Activated CD8-positive, alpha-beta T cell treated with anti-CD3 and anti-CD28 coated beads for 36 hours (primary cell): ENCODE results near the gene DTX1. TPM values are rescaled to one million over a fixed set of nuclear protein-coding genes. Genes with fewer than 3 reads are reported as not detected.

Source experiments
- ATAC-seq: fragments of 200-7000 bp; cut with Tn5 transposase; one replicate; pipeline ENCODE4 v1.10.0; 2021; ENCODE audit warnings: mild to moderate bottlenecking, moderate library complexity
- CTCF ChIA-PET: fragments of 350-600 bp; sonication (Branson Sonifier 250); formaldehyde crosslinking; loops from one replicate; lab custom pipeline; 2021; ENCODE audit warnings: antibody characterized with exemption; lab: Charles Lee
- POLR2A ChIA-PET: fragments of 350-600 bp; sonication (Branson Sonifier 250); formaldehyde crosslinking; loops from one replicate; lab custom pipeline; 2021; ENCODE audit warnings: antibody characterized with exemption; lab: Charles Lee
- DNase-seq: peaks from one replicate; pipeline ENCODE4 v3.0.0-alpha.2; 2020
- H3K27ac Mint-ChIP-seq: one replicate; pipeline ENCODE4 v1.8.0; 2021; ENCODE audit warnings: mild to moderate bottlenecking, mixed read lengths
- H3K27me3 Mint-ChIP-seq: one replicate; pipeline ENCODE4 v1.8.0; 2021; ENCODE audit warnings: mixed read lengths
- H3K36me3 Mint-ChIP-seq: one replicate; pipeline ENCODE4 v1.8.0; 2021; ENCODE audit warnings: low read depth, mixed read lengths
- H3K4me1 Mint-ChIP-seq: one replicate; pipeline ENCODE4 v1.8.0; 2021; ENCODE audit warnings: low read depth, mixed read lengths
- H3K4me3 Mint-ChIP-seq: one replicate; pipeline ENCODE4 v1.8.0; 2021; ENCODE audit warnings: mild to moderate bottlenecking, moderate library complexity, mixed read lengths
- H3K9me3 Mint-ChIP-seq: one replicate; pipeline ENCODE4 v1.8.0; 2021; ENCODE audit warnings: mixed read lengths
- CTCF ChIP-seq: fragments of 200-600 bp; IDR thresholded peaks from one replicate; pipeline ENCODE4 v1.8.0; 2022; ENCODE audit warnings: antibody characterized with exemption, mild to moderate bottlenecking
- intact Hi-C: fragments of 100-400 bp; cut with micrococcal nuclease; formaldehyde crosslinking; loops from one replicate; pipeline ENCODE4 v1.10.0; 2022
- total RNA-seq, 2 experiments: library from RNA; stranded (reverse); gene quantifications; one replicate each; pipeline ENCODE4 v1.2.3, GENCODE V29; 2021

Gene DTX1
- total RNA-seq, 2 experiments from 2014 or later: 2.9 to 3.4 TPM

DNA sequence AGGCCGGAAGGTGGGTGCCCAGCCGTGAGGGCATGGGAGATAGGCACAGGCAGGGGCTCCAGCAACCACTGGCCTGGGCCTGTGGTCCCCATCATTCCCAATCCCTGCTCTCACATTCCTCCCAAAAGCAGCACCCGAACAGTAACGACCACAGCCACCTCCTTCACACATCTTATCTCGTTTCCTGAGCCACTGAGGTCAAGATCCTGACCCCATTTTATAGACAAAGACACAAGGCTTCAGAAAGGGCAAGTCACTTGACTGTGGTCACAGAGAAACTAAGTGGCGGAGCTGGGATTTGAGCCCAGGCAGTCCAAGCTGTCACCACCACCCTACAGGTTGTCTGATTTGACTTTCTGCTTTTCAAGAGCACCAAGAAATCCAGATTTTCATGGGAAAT lies 38.9 kb downstream of the DTX1 start:
- Mint-ChIP-seq H3K4me3 (no peak overlapping the region), H3K9me3 (no peaks in the 10 kb centered on the region), H3K36me3 (no peaks in the 10 kb centered on the region), H3K4me1 (peaks cover 30% of the 10 kb centered on the region), H3K27ac (no peak overlapping the region), H3K27me3 (no peaks in the 10 kb centered on the region)
- DNase-seq (no peak), ATAC-seq (no peak)
- POLR2A ChIA-PET: no interaction called here
- intact Hi-C loops: no loop called here
- CTCF ChIA-PET: interaction anchor here (2.0 kb wide), 1 partner anchor 46 kb away, joined by 12 read pairs; no protein-coding TSS in a partner anchor
- TF ChIP-seq CTCF: no peak

DNA sequence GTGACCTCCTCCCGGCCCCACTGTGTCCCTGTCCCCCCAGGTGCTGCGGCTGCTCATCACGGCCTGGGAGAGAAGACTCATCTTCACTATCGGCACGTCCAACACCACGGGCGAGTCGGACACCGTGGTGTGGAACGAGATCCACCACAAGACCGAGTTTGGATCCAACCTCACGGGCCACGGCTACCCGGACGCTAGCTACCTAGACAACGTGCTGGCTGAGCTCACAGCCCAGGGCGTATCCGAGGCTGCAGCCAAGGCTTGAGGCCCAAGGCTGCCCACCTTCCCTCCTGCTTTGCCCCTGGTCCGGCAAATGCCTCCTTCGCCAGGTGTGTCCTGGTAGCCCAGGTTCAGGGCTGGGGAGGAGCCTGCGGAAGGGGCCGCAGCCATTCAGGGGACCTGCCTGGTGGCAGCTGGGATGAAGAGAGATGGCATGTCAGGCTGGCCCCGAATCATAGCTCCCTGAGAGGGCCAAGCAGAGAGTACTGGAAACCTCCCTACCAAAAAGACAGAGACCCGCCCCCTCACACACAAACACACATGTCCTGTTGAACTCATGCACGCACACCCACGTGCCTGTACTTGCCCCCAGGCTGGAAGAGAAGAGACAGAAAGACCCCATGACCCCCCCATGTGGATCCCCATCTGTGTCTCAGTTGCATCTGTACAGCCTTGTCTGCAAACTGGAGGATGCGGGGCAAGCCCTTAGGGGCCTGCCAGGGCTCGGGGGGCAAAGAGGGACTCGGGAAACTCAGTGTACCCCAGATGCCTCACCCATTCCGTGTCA lies 40.3 kb downstream of the DTX1 start:
- no peaks in the 10 kb centered on the region for H3K36me3 Mint-ChIP-seq
- no peaks in the 10 kb centered on the region for H3K9me3 Mint-ChIP-seq
- DNase-seq (no peak), ATAC-seq (no peak)
- no peaks in the 10 kb centered on the region for H3K27me3 Mint-ChIP-seq
- H3K27ac Mint-ChIP-seq: no peak overlapping the region
- ChIA-PET POLR2A (no interaction called here), CTCF (interaction anchor here (1.0 to 5.5 kb wide), 9 partner anchors 7 to 76 kb away, joined by 3 to 91 read pairs (median 9); partner anchors contain the start of gene DTX1)
- TF ChIP-seq CTCF: no peak
- intact Hi-C loops: no loop called here
- no peak overlapping the region for H3K4me3 Mint-ChIP-seq
- peaks cover 20% of the 10 kb centered on the region for H3K4me1 Mint-ChIP-seq

- no peaks in the 10 kb centered on the region for H3K27me3 Mint-ChIP-seq
- no peak for DNase-seq
- peaks cover 13% of the 10 kb centered on the region for H3K4me1 Mint-ChIP-seq
- TF ChIP-seq CTCF: no peak
- intact Hi-C loops: loop anchor here (2.0 kb wide), 1 partner anchor 49 kb away; no protein-coding TSS in a partner anchor
- ChIA-PET CTCF (interaction anchor here (0.7 to 5.5 kb wide), 29 partner anchors 8 to 331 kb away, joined by 3 to 91 read pairs (median 4); partner anchors contain the start of genes CFAP73, DTX1 and RASAL1), POLR2A (interaction anchor here (1.8 to 2.1 kb wide), 2 partner anchors 8 to 49 kb away, joined by 7 read pairs; no protein-coding TSS in a partner anchor)
- peak; percentile 12 for ATAC-seq
- no peaks in the 10 kb centered on the region for H3K36me3 Mint-ChIP-seq
- H3K4me3 Mint-ChIP-seq: no peak overlapping the region
- H3K9me3 Mint-ChIP-seq: no peaks in the 10 kb centered on the region
- H3K27ac Mint-ChIP-seq: no peak overlapping the region
Measured at GRCh38 chr12:113097716-113098440, 41.3 kb downstream of the DTX1 start.

GRCh38 chr12:113098441-113099028 lies 42.0 kb downstream of the DTX1 start:
- H3K4me1 Mint-ChIP-seq: peaks cover 13% of the 10 kb centered on the region
- no peaks in the 10 kb centered on the region for H3K27me3 Mint-ChIP-seq
- DNase-seq (peak; percentile 89), ATAC-seq (peak; percentile 96)
- no peaks in the 10 kb centered on the region for H3K36me3 Mint-ChIP-seq
- ChIA-PET CTCF (interaction anchor here (0.6 to 5.5 kb wide), 34 partner anchors 9 to 330 kb away, joined by 3 to 91 read pairs (median 4); partner anchors contain the start of genes CFAP73, DTX1 and RASAL1), POLR2A (interaction anchor here (0.7 to 2.1 kb wide), 3 partner anchors 9 to 50 kb away, joined by 3 to 7 read pairs (median 7); no protein-coding TSS in a partner anchor)
- H3K27ac Mint-ChIP-seq: peak overlapping the region; percentile 61
- H3K9me3 Mint-ChIP-seq: no peaks in the 10 kb centered on the region
- no peak overlapping the region for H3K4me3 Mint-ChIP-seq
- intact Hi-C loops: loop anchor here (2.0 kb wide), 1 partner anchor 50 kb away; no protein-coding TSS in a partner anchor
- TF ChIP-seq CTCF: peak; percentile 93
